ENCODE measurements around the gene NDNF.
A peak's percentile ranks its signal among the peaks of the same experiment; 100 is the strongest.

The NDNF gene, protein sequence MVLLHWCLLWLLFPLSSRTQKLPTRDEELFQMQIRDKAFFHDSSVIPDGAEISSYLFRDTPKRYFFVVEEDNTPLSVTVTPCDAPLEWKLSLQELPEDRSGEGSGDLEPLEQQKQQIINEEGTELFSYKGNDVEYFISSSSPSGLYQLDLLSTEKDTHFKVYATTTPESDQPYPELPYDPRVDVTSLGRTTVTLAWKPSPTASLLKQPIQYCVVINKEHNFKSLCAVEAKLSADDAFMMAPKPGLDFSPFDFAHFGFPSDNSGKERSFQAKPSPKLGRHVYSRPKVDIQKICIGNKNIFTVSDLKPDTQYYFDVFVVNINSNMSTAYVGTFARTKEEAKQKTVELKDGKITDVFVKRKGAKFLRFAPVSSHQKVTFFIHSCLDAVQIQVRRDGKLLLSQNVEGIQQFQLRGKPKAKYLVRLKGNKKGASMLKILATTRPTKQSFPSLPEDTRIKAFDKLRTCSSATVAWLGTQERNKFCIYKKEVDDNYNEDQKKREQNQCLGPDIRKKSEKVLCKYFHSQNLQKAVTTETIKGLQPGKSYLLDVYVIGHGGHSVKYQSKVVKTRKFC

DNA sequence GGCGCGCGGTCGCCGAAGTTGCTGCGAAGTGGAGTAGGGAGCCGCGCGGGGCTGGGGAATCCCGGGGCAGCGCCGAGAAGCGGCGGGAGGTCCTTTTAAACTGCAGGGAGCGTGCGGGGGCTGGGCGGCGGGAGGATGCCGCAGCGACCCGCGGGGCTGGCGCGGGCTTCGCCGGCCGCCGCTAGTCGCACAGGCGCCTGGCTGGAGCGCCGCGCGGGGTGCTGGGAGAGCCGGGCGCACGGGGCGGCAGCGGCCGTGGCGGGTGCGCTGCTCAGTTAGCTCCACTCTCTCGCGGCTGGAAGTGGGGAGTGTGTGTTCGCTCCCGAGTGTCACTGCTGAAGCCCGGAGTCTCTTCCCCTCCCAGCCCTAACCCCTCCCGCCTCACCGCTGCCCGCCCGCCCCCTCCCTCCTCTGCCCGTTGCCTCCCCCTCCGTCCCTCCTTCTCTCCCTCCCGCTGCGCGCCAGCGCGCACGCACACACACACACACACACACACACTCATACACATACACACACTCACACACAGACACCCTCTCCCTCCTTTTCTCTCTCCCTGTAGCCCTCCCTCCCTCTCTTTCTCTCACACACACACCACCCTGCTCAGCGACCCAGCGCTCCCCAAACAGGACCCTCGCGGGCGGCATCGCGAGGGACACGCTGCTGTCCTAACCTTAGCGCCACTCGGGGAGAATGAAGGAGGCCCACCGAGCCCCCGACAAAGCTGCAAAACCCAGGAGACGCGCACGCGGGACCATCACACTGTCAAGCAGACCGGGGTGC is at the start of gene NDNF:
Gene NDNF (minus strand): TSS at position 312 of the 780 bp plus-strand sequence. CDS start 26,698 bp downstream, outside the sequence.
- DNase-seq = peak; percentile 49 to 61

DNA sequence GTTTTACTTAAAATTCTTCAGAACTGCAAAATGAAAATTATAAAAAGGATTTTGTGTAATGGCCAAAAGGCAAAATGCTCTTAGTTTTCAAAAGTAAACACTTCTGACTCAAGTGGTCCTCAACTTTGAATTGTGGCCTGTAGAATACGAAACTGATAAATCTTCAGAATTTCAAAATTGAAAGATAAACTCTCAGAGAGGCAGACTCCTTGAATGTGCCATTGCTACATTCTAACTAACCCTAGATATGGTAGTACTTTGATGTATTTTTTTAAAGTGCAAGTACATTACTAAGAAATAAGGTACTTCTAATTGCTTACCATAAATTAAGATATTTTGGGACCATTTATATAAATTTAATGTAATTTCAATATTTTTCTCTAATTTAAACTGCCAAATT is 47.4 kb upstream of the NDNF start:
- DNase-seq = no peak

GRCh38 chr4:121118344-121118743 is 46.0 kb upstream of the NDNF start:
- no peak for DNase-seq

DNA sequence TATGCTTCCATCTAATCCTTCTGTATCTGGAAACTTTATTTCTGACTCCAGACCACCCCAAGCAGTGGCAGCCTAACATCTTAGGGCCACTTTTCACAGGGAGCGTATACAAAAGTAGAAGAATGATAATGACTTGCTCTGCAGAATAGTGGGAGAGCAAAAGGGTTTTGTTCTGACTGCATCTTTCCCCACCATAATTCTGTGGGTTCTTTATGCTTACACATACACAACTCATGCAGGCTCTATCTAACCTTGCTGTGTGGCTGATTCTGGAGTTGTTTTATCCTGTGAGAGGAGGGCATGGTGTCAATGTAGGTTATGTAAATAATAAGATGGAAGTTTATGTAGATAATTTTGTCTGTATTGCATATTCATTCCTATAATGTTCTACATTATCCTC is 42.4 kb upstream of the NDNF start:
- no peak for DNase-seq

- DNase-seq = no peak
Observed at GRCh38 chr4:121112530-121112929, 40.2 kb upstream of the NDNF start.

DNA sequence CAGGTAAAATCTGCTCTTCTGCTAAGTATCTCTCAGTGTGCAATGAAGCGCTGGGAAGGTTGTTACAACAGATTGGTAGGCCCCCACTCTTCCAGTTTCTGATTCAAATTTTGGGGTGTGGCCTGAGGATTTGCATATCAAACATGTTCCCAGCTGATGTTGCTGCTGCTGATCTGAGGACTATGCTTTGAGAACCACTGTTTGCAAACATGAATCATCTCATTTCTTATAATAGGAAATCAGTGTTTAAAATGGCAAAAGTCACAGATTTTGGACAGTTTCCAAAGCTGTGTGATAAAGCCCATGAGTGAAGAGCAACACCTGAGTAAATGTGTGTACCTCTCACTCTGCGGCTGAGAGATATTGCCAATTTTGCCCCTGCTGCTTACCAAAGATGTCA is 36.2 kb upstream of the NDNF start:
- no peak for DNase-seq

GRCh38 chr4:121107507-121107906 is 35.2 kb upstream of the NDNF start:
- DNase-seq = no peak

DNA sequence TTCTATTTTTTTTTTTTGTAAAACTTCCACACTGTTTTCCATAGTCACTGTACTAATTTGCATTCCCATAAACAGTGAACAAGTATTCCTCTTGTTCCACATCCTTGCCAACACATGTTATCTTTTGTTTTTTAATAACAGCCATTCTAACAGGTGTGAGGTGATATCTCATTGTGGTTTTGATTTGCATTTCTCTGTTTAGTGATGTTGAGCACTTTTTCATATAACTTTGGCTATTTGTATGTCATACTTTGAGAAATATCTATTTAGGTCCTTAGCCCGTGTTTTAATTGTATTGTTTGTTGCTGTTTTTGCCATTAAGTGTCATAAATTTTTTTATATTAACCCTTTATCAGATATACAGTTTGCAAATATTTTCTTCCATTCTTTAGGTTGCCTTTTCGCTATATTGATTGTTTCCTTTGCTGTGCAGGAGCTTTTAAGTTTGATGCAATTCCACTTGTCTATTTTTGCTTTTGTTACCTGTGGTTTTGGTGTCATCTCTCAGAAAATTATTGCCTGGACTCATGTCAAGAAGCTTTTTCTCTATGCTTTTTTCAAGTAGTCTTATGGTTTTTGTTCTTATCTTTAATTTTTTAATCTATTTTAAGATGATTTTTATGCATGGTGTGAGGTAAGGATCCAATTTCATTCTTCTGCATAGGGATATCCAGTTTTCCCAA is 27.9 kb upstream of the NDNF start:
- DNase-seq = no peak

- DNase-seq = no peak
Observed at GRCh38 chr4:121098266-121098665, 25.9 kb upstream of the NDNF start.

DNA sequence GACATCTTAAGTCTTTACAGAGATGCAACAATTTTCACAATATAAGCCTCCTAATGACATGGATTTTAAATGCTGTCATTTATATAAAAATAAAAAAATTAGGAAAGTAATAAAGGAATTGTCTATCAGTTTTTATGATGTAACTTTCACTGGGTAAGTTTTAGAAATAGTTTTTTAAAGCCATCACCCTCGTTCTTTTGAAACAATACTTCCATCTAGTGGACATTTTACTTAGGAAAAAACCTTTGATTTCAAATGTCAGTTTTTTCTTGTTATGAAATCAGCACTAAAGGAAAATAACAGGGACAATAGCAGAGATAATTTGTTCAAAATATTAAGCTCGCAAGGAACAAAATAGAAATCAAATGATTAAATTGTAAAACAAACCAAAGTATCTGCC is 24.3 kb upstream of the NDNF start:
- no peak for DNase-seq

DNA sequence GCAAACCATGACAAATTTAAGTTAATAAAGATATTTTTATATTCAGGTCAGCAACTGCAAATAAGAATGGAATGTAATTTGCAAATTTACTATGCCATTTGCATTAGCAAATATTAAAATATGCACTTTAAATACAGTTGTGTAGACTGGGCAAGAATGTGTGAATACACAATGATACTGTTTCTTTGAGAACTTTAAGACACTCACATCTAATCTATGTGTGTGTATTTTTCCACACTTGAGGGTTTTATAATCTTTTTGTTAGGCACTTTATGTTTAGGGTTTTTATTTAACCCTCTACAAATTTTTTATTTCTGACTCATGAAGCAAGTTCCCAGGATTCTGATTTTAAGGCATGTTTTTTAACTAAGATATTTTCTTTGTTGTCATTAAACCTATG is 23.9 kb upstream of the NDNF start:
- DNase-seq = no peak

- DNase-seq = no peak
Observed at GRCh38 chr4:121094297-121094966, 22.1 kb upstream of the NDNF start.

DNA sequence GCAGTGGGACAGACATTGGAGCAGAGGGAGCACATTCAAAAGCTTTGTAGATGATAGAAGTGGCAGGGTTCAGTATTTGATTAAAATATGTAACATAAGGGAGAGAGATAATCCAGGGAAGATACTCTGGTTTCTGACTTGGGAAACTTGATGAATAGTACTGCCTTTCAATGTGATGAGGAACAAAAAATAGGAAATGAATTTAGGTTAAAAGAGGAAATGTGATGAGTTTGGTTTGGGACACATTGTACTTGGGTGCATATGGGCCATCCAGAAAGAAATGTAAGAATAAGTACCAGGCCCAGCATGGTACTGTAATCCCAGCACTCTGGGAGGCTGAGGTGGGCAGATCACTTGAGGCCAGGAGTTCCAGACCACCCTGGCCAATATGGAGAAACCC is 20.9 kb upstream of the NDNF start:
- DNase-seq = no peak

DNA sequence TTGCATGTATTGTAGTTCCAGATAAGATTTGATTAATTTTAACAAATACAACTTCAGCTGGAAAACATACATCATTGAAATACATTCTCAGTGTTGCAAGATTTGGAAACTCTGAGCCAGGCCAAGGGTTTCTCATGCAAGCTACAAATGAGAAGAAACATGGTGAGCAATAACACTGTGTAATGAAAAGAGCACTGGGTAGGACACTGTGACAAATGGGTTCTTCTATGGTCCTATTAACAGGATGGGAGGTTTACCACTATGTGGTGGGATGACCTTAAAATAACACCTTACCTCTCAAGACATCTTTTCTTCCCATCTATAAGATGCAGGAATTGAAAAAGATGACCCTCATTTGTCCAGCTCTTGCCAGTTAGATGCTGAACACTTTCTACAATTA is 19.6 kb upstream of the NDNF start:
- DNase-seq = no peak

GRCh38 chr4:121088867-121089266 is 16.5 kb upstream of the NDNF start:
- DNase-seq = no peak

- no peak for DNase-seq
Observed at GRCh38 chr4:121079376-121079775, 7.0 kb upstream of the NDNF start.

DNA sequence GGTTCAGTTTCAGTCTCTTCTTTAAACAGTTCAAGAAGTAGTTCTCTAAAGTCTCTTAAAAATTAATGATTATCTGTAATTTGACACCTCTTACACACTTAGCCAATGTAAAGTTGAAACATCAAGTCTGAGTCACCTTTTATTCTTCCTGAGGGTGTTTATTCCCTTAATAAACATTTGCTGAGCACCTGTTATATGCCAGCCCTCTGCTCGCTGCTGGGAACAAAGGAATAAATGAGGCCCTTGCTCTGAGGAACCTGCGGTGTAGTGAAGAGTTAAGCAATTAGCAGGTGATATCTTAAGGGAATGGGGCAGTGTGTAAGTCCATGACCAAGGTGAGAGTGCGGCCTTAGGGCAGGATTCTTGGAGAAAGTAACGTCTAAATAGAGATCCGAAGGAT is 5.2 kb upstream of the NDNF start:
- no peak for DNase-seq

- DNase-seq = no peak
Observed at GRCh38 chr4:121076416-121076815, 4.1 kb upstream of the NDNF start.

GRCh38 chr4:121073672-121074381 is 1.5 kb upstream of the NDNF start:
- no peak for DNase-seq

- DNase-seq = no peak
Observed at GRCh38 chr4:121073004-121073435, 685 bp upstream of the NDNF start.

DNA sequence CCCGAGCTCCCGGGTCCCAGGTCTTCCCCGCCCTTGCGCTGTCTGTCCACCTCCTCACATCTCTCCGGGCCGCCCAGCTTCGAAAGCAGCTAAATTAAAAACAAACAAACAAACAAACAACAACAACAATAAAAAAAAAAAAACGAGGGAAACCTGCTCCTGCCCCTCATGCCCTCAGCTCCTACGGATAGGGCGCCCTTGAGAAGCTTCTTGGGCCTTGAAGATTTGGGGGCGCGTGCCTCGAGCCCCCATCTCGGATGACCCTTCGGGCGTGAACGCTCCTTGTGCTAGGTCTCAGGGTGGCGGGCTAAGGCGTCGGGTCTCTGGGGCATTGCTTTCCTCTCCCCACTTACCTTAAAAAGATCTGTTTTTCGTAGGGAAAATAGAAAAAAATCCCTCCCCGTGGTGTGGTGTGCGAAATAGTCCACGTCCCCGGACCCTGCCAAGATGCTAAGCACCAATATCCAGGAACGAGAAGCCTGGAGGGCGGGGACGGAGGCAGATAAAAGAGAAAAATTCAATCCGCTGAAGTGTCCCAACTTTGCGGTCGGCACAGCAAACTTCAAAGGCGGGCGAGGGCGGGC is 603 bp downstream of the NDNF start:
- DNase-seq = no peak
